Measurements from ENCODE around the gene ACSL1. TPM values are rescaled to one million over a fixed set of nuclear protein-coding genes. Genes with fewer than 3 reads are reported as not detected.

ACSL1 gene
- total RNA-seq, 1 donor from 2014 or later = 4.3 TPM

DNA sequence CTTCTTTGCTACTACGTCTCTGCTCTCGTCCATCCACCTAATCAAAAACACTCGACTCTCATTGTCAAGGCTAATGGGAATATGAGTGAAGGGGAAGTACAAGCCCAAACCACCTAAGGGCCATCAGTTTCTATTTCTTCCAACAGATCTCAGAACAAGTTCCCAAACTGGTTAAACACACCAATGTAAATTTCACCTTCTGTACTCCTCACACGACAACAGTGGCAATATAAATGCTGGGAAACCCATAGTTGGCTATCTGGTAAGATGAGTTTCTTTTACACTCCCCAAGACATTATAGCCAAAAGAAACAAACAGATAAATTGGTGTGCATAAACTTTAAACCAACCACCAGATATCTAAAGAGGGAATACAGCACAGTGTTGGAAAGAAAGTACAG is 21.9 kb downstream of the ACSL1 start:
- Mint-ChIP-seq H3K9me3 (ENCODE audit: unreplicated experiment) (no peaks in the 10 kb centered on the region), H3K27me3 (ENCODE audit: unreplicated experiment) (peaks cover 2% of the 10 kb centered on the region), H3K4me3 (ENCODE audit: unreplicated experiment) (no peak overlapping the region), H3K36me3 (ENCODE audit: low read depth, unreplicated experiment) (no peaks in the 10 kb centered on the region), H3K27ac (ENCODE audit: unreplicated experiment) (no peak overlapping the region), H3K4me1 (ENCODE audit: unreplicated experiment) (no peaks in the 10 kb centered on the region)
- no peak for TF ChIP-seq CTCF (IDR thresholded peaks at IDR 0.05; ENCODE audit: unreplicated experiment)
- no peak for DNase-seq (ENCODE audit: low spot score)

GRCh38 chr4:184803133-184803532 is 22.6 kb downstream of the ACSL1 start:
- Mint-ChIP-seq H3K9me3 (ENCODE audit: unreplicated experiment) (no peaks in the 10 kb centered on the region), H3K4me1 (ENCODE audit: unreplicated experiment) (no peaks in the 10 kb centered on the region), H3K27ac (ENCODE audit: unreplicated experiment) (no peak overlapping the region), H3K27me3 (ENCODE audit: unreplicated experiment) (peaks cover 2% of the 10 kb centered on the region), H3K36me3 (ENCODE audit: low read depth, unreplicated experiment) (no peaks in the 10 kb centered on the region), H3K4me3 (ENCODE audit: unreplicated experiment) (no peak overlapping the region)
- DNase-seq (ENCODE audit: low spot score) = no peak
- TF ChIP-seq CTCF (IDR thresholded peaks at IDR 0.05; ENCODE audit: unreplicated experiment) = no peak

- Mint-ChIP-seq H3K9me3 (ENCODE audit: unreplicated experiment) (no peaks in the 10 kb centered on the region), H3K36me3 (ENCODE audit: low read depth, unreplicated experiment) (no peaks in the 10 kb centered on the region), H3K27ac (ENCODE audit: unreplicated experiment) (no peak overlapping the region), H3K4me1 (ENCODE audit: unreplicated experiment) (no peaks in the 10 kb centered on the region), H3K4me3 (ENCODE audit: unreplicated experiment) (no peak overlapping the region), H3K27me3 (ENCODE audit: unreplicated experiment) (peaks cover 2% of the 10 kb centered on the region)
- TF ChIP-seq CTCF (IDR thresholded peaks at IDR 0.05; ENCODE audit: unreplicated experiment) = no peak
- DNase-seq (ENCODE audit: low spot score) = no peak
These were observed 23.1 kb downstream of the ACSL1 start for GRCh38 chr4:184802697-184803015.

GRCh38 chr4:184801781-184802696 is 23.7 kb downstream of the ACSL1 start:
- no peak for TF ChIP-seq CTCF (IDR thresholded peaks at IDR 0.05; ENCODE audit: unreplicated experiment)
- no peak overlapping the region for H3K27ac Mint-ChIP-seq (ENCODE audit: unreplicated experiment)
- H3K27me3 Mint-ChIP-seq (ENCODE audit: unreplicated experiment) = peaks cover 4% of the 10 kb centered on the region
- H3K9me3 Mint-ChIP-seq (ENCODE audit: unreplicated experiment) = no peaks in the 10 kb centered on the region
- no peak overlapping the region for H3K4me3 Mint-ChIP-seq (ENCODE audit: unreplicated experiment)
- H3K4me1 Mint-ChIP-seq (ENCODE audit: unreplicated experiment) = no peaks in the 10 kb centered on the region
- no peaks in the 10 kb centered on the region for H3K36me3 Mint-ChIP-seq (ENCODE audit: low read depth, unreplicated experiment)
- no peak for DNase-seq (ENCODE audit: low spot score)

DNA sequence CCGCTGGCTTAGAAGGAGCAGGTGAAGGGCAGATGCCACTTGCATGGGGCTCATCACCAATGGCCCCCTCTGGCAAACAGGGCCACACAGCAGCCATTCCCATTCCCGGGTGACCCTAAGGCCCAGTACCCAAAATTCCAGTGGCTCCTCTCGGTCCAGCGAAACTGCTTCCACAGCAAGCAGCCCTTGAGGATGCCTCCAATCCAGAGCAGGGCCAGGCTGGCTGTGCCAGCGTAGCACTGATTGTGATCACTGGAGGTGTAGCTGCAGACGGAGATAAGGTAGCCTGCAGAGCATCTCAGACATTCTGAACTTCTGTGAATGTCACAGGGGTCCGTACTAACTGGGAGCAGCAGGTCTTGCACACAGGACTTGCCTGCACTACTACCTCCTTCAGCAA is 27.3 kb downstream of the ACSL1 start:
- Mint-ChIP-seq H3K27ac (ENCODE audit: unreplicated experiment) (no peak overlapping the region), H3K9me3 (ENCODE audit: unreplicated experiment) (no peaks in the 10 kb centered on the region), H3K36me3 (ENCODE audit: low read depth, unreplicated experiment) (no peaks in the 10 kb centered on the region), H3K4me3 (ENCODE audit: unreplicated experiment) (no peak overlapping the region), H3K27me3 (ENCODE audit: unreplicated experiment) (peaks cover 2% of the 10 kb centered on the region), H3K4me1 (ENCODE audit: unreplicated experiment) (no peaks in the 10 kb centered on the region)
- no peak for DNase-seq (ENCODE audit: low spot score)
- no peak for TF ChIP-seq CTCF (IDR thresholded peaks at IDR 0.05; ENCODE audit: unreplicated experiment)
